Central memory CD8-positive, alpha-beta T cell (primary cell): Measurements from ENCODE around the gene GJD3.
A peak's percentile ranks its signal among the peaks of the same experiment; 100 is the strongest.

ENCODE experiments used
- ATAC-seq: fragments of 150-1000 bp; cut with Tn5 transposase; replicated peaks from 2 replicates; pipeline ENCODE4 v1.10.0; 2022; ENCODE audit warnings: mild to moderate bottlenecking, moderate FRiP score, moderate number of reproducible peaks; ENCODE audit not compliant: poor library complexity, severe bottlenecking; ENCODE audit errors: extremely low read depth
- DNase-seq, 2 donors: peaks; one replicate each; pipeline ENCODE4 v3.0.0; 2021; ENCODE audit warnings: low spot score in 2 of 2
- H3K27ac Mint-ChIP-seq: one replicate; pipeline ENCODE4 v1.8.0; 2022; ENCODE audit warnings: low read depth, mild to moderate bottlenecking, moderate library complexity, mixed read lengths
- H3K27me3 Mint-ChIP-seq: one replicate; pipeline ENCODE4 v1.8.0; 2022; ENCODE audit warnings: mixed read lengths
- H3K36me3 Mint-ChIP-seq: one replicate; pipeline ENCODE4 v1.8.0; 2022; ENCODE audit warnings: mild to moderate bottlenecking, moderate library complexity, mixed read lengths; ENCODE audit not compliant: insufficient read depth
- H3K4me1 Mint-ChIP-seq: one replicate; pipeline ENCODE4 v1.8.0; 2022; ENCODE audit warnings: mixed read lengths
- H3K4me3 Mint-ChIP-seq: one replicate; pipeline ENCODE4 v1.8.0; 2022; ENCODE audit warnings: mild to moderate bottlenecking, moderate library complexity, mixed read lengths
- H3K9me3 Mint-ChIP-seq: one replicate; pipeline ENCODE4 v1.8.0; 2022; ENCODE audit warnings: mixed read lengths

GJD3 gene

DNA sequence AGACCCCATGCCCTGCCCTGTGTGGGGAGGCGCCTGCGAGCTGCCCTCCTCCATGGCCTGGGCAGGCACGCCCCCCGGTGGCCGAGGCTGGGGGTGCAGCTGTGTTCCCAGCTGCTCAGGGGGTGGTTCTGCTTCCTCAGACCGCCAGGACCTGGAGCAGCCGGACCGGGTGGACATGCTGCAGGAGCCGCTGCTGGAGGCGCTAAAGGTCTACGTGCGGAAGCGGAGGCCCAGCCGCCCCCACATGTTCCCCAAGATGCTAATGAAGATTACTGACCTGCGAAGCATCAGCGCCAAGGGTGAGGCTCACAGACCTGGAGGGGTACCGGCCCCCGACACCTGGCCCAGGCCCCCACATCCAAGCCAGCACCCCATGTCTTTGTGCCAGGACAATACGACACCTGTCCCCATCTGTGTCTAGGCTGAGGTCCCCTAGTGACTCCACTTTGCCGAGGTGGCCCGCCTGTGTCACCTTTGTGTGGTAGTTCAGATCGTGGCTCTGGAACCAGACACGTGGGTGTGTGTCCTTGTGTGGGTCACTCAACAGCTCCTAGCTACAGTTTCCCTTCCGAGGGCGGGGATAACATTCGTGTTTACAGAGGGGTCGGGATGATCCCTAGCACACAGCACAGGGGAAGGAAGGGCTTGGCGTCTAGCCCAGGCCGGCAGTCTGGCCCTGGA lies 9.3 kb downstream of the GJD3 start:
- no peaks in the 10 kb centered on the region for H3K27me3 Mint-ChIP-seq
- peaks cover 27% of the 10 kb centered on the region for H3K36me3 Mint-ChIP-seq
- ATAC-seq (peak; percentile 70), DNase-seq (peak; percentile 68 to 85)
- no peak overlapping the region for H3K4me3 Mint-ChIP-seq
- H3K27ac Mint-ChIP-seq, result no peak overlapping the region
- no peaks in the 10 kb centered on the region for H3K9me3 Mint-ChIP-seq
- H3K4me1 Mint-ChIP-seq, result peaks cover 19% of the 10 kb centered on the region

DNA sequence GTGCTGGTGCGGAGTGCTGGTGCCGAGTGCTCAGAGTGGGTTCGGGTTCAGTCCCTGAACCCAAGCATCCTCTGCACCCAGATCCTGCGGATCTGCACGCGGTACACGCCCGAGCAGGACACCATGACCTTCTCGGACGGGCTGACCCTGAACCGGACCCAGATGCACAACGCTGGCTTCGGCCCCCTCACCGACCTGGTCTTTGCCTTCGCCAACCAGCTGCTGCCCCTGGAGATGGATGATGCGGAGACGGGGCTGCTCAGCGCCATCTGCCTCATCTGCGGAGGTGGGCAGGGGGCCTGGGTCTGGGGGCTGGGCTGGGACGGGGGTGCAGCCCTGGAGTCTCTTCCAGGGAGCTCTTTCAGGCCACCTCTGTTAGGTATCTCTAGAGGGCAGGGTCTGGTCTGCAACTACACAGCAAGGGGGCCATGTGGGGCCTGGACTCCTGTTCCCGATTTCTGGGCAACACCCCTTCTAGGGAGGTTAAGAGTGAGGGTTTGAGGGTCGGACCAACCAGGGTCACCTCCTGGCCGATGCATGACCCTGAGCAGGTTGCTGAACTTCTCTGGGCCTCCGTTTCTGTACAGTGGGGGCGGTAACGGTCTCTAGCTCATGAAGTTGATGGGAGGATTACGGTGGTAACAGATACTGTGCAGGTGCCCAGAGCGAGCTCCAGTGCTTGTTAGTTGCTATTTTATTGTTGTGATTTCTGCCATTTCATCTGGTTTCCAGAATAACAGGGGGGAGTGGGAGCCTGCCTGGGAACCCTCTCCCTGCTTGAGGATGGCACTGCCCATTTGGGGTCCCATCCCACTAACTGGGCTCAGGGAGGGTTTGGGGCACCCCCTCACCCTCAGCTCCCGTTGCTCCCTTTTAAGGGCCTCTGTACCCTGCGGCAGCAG lies 10.1 kb downstream of the GJD3 start:
- Mint-ChIP-seq H3K27ac (no peak overlapping the region), H3K36me3 (peaks cover 32% of the 10 kb centered on the region), H3K4me1 (peaks cover 27% of the 10 kb centered on the region), H3K4me3 (no peak overlapping the region), H3K9me3 (no peaks in the 10 kb centered on the region), H3K27me3 (no peaks in the 10 kb centered on the region)
- DNase-seq, result no peak
- ATAC-seq, result no peak

DNA sequence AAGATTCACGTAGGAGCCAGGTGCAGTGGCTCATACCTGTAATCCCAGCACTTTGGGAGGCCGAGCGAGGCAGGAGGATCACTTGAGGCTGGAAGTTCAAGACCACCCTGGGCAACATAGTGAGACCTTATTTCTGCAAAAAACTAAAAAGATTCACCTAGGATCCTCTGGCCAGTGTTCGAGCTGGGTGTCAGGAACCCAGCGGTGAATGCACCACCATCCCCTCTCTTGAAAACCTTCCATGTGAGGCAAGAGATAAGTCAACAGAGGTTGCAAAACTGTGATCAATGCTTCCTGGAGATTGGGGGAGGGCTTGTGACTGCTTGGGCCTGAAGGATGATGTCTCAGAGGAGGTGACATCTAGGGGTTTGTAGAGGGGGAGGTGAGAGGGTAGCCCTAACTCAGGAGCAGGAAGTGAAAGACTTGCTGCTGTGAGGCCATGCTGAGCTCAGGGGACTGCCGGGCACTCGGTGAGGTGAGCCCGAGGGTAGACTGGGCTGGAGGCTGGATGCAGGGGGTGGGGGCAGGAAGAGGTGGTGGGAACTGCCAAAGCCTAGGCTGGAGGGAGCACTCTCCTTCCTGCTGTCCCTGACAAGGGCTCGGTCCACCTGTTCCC lies 11.7 kb downstream of the GJD3 start:
- no peak overlapping the region for H3K4me3 Mint-ChIP-seq
- H3K27ac Mint-ChIP-seq, result no peak overlapping the region
- no peak for DNase-seq
- peaks cover 36% of the 10 kb centered on the region for H3K36me3 Mint-ChIP-seq
- peaks cover 26% of the 10 kb centered on the region for H3K4me1 Mint-ChIP-seq
- no peaks in the 10 kb centered on the region for H3K27me3 Mint-ChIP-seq
- no peaks in the 10 kb centered on the region for H3K9me3 Mint-ChIP-seq
- ATAC-seq, result no peak

DNA sequence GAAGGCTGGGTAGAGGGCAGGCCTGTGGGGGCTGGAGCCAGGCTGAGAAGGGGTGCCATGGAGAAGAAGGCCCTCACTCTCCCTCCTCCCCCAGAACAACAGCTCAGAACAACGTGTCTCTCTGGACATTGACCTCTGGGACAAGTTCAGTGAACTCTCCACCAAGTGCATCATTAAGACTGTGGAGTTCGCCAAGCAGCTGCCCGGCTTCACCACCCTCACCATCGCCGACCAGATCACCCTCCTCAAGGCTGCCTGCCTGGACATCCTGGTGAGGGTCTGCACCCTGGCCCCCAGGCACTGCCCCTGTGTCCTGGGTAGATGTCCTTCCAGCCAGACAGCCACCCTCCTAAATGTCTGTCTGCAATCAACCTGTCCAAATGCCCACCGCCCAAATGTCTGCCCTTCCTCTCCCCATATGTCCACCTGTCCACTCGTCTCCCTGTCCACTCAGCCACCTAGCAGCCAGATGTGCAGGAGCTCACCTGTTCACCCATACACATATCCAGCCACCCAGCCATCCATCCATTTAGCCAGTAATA lies 12.2 kb downstream of the GJD3 start:
- no peaks in the 10 kb centered on the region for H3K27me3 Mint-ChIP-seq
- ATAC-seq (no peak), DNase-seq (no peak)
- H3K4me3 Mint-ChIP-seq, result no peak overlapping the region
- H3K27ac Mint-ChIP-seq, result no peak overlapping the region
- peaks cover 32% of the 10 kb centered on the region for H3K4me1 Mint-ChIP-seq
- peaks cover 36% of the 10 kb centered on the region for H3K36me3 Mint-ChIP-seq
- no peaks in the 10 kb centered on the region for H3K9me3 Mint-ChIP-seq

DNA sequence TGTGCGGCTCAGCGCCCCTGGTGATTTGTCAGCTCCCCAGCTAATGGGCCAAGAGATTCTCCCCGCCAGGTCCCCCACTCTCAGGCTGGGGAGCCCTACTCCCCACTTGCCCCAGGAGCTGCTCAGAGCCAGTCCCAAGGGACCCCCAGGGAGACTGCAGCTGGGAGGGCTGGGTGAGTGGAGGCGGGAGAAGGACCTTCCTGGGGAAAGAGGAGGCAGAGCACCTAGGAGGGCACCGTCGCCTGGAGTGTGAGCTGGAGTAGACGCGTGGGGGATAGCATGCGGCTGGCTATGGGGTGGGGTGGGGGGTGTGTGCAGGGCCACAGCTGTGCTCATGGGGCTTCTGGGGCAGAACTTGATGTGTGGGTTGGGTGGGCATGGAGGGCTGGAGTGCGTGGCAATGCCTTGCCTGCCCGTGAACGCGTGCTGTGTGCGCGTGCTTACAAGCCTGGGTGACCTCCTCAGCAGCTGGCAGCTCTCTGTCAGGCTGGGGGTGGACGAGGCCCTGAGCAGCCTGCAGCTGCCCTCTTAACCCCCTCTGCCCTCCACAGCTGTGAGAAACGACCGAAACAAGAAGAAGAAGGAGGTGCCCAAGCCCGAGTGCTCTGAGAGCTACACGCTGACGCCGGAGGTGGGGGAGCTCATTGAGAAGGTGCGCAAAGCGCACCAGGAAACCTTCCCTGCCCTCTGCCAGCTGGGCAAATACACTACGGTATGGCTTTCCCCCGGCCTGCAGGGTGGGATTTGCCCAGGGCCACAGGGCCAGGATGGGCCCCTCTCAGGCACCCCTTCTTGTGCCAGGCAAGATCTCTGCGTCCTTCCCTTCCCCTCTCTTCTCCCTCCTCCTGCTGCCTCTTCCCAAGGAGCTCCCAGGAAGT lies 12.9 kb downstream of the GJD3 start:
- Mint-ChIP-seq H3K36me3 (peaks cover 39% of the 10 kb centered on the region), H3K27me3 (no peaks in the 10 kb centered on the region), H3K9me3 (no peaks in the 10 kb centered on the region), H3K4me3 (no peak overlapping the region), H3K27ac (no peak overlapping the region), H3K4me1 (peaks cover 38% of the 10 kb centered on the region)
- DNase-seq, result no peak
- no peak for ATAC-seq

DNA sequence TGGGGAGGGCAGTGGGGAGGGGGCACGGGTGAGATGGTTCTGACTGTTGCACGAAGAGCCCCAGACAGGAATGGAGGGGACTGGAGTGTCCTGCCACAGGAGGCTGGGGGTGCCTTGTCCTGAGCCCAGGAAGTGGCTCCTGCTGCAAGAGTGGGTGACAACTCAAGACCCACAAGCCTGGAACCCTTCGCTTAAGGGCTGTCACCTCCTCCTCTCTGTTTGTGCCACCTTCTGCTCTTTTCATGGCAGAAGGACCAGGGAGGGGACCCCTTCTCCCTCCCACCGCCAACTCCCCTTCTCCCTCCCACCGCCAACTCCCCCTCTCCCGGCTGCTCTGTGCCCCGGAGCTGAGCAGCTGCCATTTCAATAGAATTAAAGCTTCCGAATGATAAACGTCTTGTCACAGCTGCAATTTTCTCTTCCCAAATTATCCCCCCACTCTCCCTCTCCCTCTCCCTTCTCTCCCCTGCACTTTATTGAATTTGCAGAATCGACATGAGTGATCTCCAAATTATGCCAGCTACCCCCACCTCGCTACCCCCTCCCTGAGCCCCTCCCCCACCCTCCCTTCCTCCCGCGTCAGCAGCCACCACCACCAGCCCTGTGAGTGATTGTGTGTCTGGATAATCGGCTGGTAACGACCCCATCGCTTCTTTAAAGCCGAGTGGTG lies 13.7 kb downstream of the GJD3 start:
- Mint-ChIP-seq H3K27me3 (no peaks in the 10 kb centered on the region), H3K4me3 (no peak overlapping the region), H3K4me1 (peaks cover 38% of the 10 kb centered on the region), H3K27ac (no peak overlapping the region), H3K36me3 (peaks cover 39% of the 10 kb centered on the region), H3K9me3 (no peaks in the 10 kb centered on the region)
- DNase-seq, result no peak
- ATAC-seq, result no peak

DNA sequence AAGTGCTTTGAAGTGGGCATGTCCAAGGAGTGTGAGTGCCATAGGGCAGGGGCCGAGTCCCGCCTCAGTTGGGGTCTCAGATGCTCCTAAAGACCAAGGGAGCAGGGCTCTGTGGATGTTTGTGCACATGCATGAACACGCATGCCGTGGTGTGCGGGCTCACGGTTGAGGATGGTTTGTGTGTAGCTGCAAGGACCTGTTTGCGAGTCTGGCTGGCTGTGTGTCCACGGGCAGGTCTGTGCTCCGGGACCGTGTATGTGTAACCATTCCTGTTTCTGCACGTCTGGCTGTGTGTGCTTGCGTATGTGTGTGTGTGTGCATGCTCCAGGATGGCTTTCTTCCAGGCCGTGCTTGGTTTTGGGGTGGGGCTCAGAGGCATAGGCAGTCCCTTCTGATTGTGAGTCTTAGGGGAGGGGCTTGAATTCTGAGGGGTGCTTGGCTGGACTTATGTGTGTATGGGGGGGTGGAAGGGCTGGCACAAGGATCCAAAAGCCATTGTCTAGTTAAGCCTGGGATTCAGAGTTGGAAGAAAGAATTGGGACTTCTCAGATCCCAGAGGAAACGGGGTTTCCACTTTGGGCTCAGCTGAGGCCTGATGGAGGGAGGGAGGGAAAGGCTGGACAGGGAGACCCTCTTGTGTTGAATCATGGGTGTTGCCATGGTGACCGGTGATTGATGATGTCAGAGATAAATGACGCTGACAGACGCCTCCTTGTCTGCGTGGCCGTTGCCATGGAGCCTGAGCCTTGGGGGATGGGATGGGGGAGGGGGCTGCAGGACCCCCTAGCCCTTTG lies 14.4 kb downstream of the GJD3 start:
- no peak for DNase-seq
- Mint-ChIP-seq H3K27me3 (no peaks in the 10 kb centered on the region), H3K4me3 (no peak overlapping the region), H3K9me3 (no peaks in the 10 kb centered on the region), H3K27ac (no peak overlapping the region), H3K4me1 (peaks cover 44% of the 10 kb centered on the region), H3K36me3 (peaks cover 37% of the 10 kb centered on the region)
- no peak for ATAC-seq

DNA sequence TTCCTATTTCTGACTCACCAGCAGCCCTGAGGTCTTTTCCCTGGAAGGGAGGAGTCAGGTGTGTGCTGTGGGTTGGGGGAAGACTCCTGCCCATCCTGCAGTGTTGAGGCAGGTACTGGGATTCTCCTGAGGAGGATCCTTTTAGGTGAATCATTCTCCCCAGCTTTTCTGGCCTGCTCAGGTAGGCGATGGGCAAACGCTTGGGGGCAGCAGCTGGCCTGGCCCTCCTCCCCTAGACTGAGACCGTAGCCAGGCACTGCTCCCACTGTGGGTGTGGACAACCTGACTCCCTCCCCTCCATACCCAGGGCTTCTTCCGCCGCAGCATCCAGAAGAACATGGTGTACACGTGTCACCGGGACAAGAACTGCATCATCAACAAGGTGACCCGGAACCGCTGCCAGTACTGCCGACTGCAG lies 15.1 kb downstream of the GJD3 start:
- H3K9me3 Mint-ChIP-seq, result no peaks in the 10 kb centered on the region
- peaks cover 36% of the 10 kb centered on the region for H3K36me3 Mint-ChIP-seq
- H3K4me3 Mint-ChIP-seq, result no peak overlapping the region
- peak overlapping the region; percentile 52 for H3K27ac Mint-ChIP-seq
- DNase-seq, result no peak
- no peaks in the 10 kb centered on the region for H3K27me3 Mint-ChIP-seq
- no peak for ATAC-seq
- peaks cover 50% of the 10 kb centered on the region for H3K4me1 Mint-ChIP-seq

DNA sequence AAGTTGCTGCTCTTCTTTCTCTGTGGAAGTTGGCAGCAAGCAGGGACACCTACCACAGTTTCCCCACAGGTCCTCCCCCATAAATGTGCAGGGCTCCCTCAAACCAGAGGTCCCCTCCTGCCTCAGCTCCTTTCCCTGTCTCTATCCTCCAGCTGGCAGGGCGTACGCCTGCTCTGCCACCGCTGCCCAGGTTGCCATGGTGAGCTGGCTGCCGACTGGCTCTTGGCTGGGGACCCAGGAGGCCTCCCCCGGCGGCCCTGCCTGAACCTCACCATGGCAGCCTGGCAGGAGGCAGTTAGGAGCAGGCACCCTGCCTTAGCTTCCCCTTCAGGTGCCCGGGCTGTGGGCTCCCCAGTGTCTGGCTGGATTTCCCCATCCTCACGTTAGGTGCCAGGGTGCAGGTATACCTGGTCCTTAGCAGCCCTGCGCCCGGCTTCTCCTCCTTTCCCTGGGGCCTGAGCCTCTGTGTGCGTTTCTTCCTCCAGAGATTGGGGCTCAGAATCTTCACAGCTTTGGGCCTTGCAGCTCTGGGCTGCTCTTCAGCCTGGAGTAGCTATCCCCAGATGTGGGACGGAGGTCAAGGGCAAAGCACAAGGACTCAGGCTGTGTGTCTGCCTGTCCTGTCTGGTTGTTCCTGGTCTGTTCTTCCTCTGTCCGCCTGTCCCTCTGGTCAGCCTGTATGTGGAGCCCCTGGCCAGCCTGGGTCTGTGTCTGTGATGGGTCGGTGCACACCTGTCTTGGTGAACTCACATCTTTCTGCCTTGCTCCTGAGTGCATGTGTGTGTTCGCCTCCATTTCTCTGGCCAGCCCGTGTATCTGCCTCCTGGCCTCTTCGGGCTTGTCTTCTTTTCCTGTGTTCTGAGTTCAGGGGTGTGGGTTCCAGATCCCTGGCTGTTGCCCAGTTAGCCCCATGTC lies 15.7 kb downstream of the GJD3 start:
- Mint-ChIP-seq H3K27ac (peak overlapping the region; percentile 52), H3K4me3 (no peak overlapping the region), H3K36me3 (peaks cover 38% of the 10 kb centered on the region), H3K4me1 (peaks cover 54% of the 10 kb centered on the region), H3K27me3 (no peaks in the 10 kb centered on the region), H3K9me3 (no peaks in the 10 kb centered on the region)
- DNase-seq (no peak), ATAC-seq (no peak)

DNA sequence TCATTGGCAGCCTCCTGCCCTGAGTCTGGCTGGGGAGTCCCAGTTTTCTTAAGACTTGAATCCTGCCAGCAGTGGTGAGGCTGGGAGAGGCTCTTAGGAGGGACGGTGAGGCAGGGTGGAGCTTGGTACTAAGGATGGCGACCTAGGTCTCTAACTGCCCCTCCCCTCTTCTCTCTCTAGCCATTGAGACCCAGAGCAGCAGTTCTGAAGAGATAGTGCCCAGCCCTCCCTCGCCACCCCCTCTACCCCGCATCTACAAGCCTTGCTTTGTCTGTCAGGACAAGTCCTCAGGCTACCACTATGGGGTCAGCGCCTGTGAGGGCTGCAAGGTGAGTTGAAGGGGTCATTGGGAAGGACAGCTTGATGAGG lies 16.4 kb downstream of the GJD3 start:
- H3K9me3 Mint-ChIP-seq, result no peaks in the 10 kb centered on the region
- H3K4me3 Mint-ChIP-seq, result peak overlapping the region; percentile 20
- peaks cover 59% of the 10 kb centered on the region for H3K4me1 Mint-ChIP-seq
- no peaks in the 10 kb centered on the region for H3K27me3 Mint-ChIP-seq
- H3K27ac Mint-ChIP-seq, result peak overlapping the region; percentile 49
- DNase-seq (no peak), ATAC-seq (no peak)
- peaks cover 34% of the 10 kb centered on the region for H3K36me3 Mint-ChIP-seq
